Activated CD8-positive, alpha-beta T cell treated with anti-CD3 and anti-CD28 coated beads for 36 hours (primary cell): ENCODE measurements around the gene ERG. TPM values are rescaled to one million over a fixed set of nuclear protein-coding genes. Genes with fewer than 3 reads are reported as not detected.

Experiments used
- ATAC-seq: fragments of 200-7000 bp; cut with Tn5 transposase; one replicate; pipeline ENCODE4 v1.10.0; 2021; ENCODE audit warnings: mild to moderate bottlenecking, moderate library complexity
- CTCF ChIA-PET: fragments of 350-600 bp; sonication (Branson Sonifier 250); formaldehyde crosslinking; loops from one replicate; lab custom pipeline; 2021; ENCODE audit warnings: antibody characterized with exemption; lab: Charles Lee
- POLR2A ChIA-PET: fragments of 350-600 bp; sonication (Branson Sonifier 250); formaldehyde crosslinking; loops from one replicate; lab custom pipeline; 2021; ENCODE audit warnings: antibody characterized with exemption; lab: Charles Lee
- DNase-seq: peaks from one replicate; pipeline ENCODE4 v3.0.0-alpha.2; 2020
- H3K27ac Mint-ChIP-seq: one replicate; pipeline ENCODE4 v1.8.0; 2021; ENCODE audit warnings: mild to moderate bottlenecking, mixed read lengths
- H3K27me3 Mint-ChIP-seq: one replicate; pipeline ENCODE4 v1.8.0; 2021; ENCODE audit warnings: mixed read lengths
- H3K36me3 Mint-ChIP-seq: one replicate; pipeline ENCODE4 v1.8.0; 2021; ENCODE audit warnings: low read depth, mixed read lengths
- H3K4me1 Mint-ChIP-seq: one replicate; pipeline ENCODE4 v1.8.0; 2021; ENCODE audit warnings: low read depth, mixed read lengths
- H3K4me3 Mint-ChIP-seq: one replicate; pipeline ENCODE4 v1.8.0; 2021; ENCODE audit warnings: mild to moderate bottlenecking, moderate library complexity, mixed read lengths
- H3K9me3 Mint-ChIP-seq: one replicate; pipeline ENCODE4 v1.8.0; 2021; ENCODE audit warnings: mixed read lengths
- intact Hi-C: fragments of 100-400 bp; cut with micrococcal nuclease; formaldehyde crosslinking; loops from one replicate; pipeline ENCODE4 v1.10.0; 2022
- total RNA-seq, 2 experiments: library from RNA; stranded (reverse); gene quantifications; one replicate each; pipeline ENCODE4 v1.2.3, GENCODE V29; 2021
- TF ChIP-seq, protein P1 (sequence below): fragments of 200-600 bp; IDR thresholded peaks from one replicate; pipeline ENCODE4 v1.8.0; 2022; ENCODE audit warnings: antibody characterized with exemption, mild to moderate bottlenecking

Gene ERG
- total RNA-seq, 2 experiments from 2014 or later: not detected

GRCh38 chr21:38474124-38474523 lies 24.2 kb downstream of the ERG start:
- POLR2A ChIA-PET: no interaction called here
- CTCF ChIA-PET: no interaction called here
- Mint-ChIP-seq H3K27ac (no peak overlapping the region), H3K4me1 (peaks cover 2% of the 10 kb centered on the region), H3K4me3 (no peak overlapping the region), H3K36me3 (no peaks in the 10 kb centered on the region), H3K9me3 (no peaks in the 10 kb centered on the region), H3K27me3 (peaks cover 54% of the 10 kb centered on the region)
- DNase-seq: no peak
- intact Hi-C loops: no loop called here
- ATAC-seq: no peak
- TF ChIP-seq, protein P1, sequence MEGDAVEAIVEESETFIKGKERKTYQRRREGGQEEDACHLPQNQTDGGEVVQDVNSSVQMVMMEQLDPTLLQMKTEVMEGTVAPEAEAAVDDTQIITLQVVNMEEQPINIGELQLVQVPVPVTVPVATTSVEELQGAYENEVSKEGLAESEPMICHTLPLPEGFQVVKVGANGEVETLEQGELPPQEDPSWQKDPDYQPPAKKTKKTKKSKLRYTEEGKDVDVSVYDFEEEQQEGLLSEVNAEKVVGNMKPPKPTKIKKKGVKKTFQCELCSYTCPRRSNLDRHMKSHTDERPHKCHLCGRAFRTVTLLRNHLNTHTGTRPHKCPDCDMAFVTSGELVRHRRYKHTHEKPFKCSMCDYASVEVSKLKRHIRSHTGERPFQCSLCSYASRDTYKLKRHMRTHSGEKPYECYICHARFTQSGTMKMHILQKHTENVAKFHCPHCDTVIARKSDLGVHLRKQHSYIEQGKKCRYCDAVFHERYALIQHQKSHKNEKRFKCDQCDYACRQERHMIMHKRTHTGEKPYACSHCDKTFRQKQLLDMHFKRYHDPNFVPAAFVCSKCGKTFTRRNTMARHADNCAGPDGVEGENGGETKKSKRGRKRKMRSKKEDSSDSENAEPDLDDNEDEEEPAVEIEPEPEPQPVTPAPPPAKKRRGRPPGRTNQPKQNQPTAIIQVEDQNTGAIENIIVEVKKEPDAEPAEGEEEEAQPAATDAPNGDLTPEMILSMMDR: no peak

GRCh38 chr21:38472412-38473108 lies 25.7 kb downstream of the ERG start:
- TF ChIP-seq, protein P1: no peak
- ChIA-PET CTCF (no interaction called here), POLR2A (no interaction called here)
- DNase-seq: no peak
- Mint-ChIP-seq H3K4me3 (no peak overlapping the region), H3K36me3 (no peaks in the 10 kb centered on the region), H3K4me1 (no peaks in the 10 kb centered on the region), H3K9me3 (no peaks in the 10 kb centered on the region), H3K27ac (no peak overlapping the region), H3K27me3 (peaks cover 49% of the 10 kb centered on the region)
- intact Hi-C loops: no loop called here
- ATAC-seq: no peak

GRCh38 chr21:38471766-38472165 lies 26.5 kb downstream of the ERG start:
- H3K9me3 Mint-ChIP-seq: no peaks in the 10 kb centered on the region
- ATAC-seq (no peak), DNase-seq (no peak)
- no peaks in the 10 kb centered on the region for H3K4me1 Mint-ChIP-seq
- intact Hi-C loops: no loop called here
- ChIA-PET POLR2A (no interaction called here), CTCF (no interaction called here)
- H3K27ac Mint-ChIP-seq: no peak overlapping the region
- TF ChIP-seq, protein P1: no peak
- no peaks in the 10 kb centered on the region for H3K36me3 Mint-ChIP-seq
- H3K27me3 Mint-ChIP-seq: peaks cover 47% of the 10 kb centered on the region
- H3K4me3 Mint-ChIP-seq: no peak overlapping the region

GRCh38 chr21:38470755-38471154 lies 27.5 kb downstream of the ERG start:
- ATAC-seq (no peak), DNase-seq (no peak)
- H3K27ac Mint-ChIP-seq: no peak overlapping the region
- no peaks in the 10 kb centered on the region for H3K4me1 Mint-ChIP-seq
- ChIA-PET CTCF (interaction anchor here (0.6 kb wide), 1 partner anchor 1001 kb away, joined by 3 read pairs; no protein-coding TSS in a partner anchor), POLR2A (interaction anchor here (0.7 to 0.8 kb wide), 2 partner anchors 16 to 795 kb away, joined by 3 read pairs; no protein-coding TSS in a partner anchor)
- H3K27me3 Mint-ChIP-seq: peaks cover 38% of the 10 kb centered on the region
- intact Hi-C loops: no loop called here
- TF ChIP-seq, protein P1: no peak
- no peaks in the 10 kb centered on the region for H3K36me3 Mint-ChIP-seq
- no peaks in the 10 kb centered on the region for H3K9me3 Mint-ChIP-seq
- no peak overlapping the region for H3K4me3 Mint-ChIP-seq

DNA sequence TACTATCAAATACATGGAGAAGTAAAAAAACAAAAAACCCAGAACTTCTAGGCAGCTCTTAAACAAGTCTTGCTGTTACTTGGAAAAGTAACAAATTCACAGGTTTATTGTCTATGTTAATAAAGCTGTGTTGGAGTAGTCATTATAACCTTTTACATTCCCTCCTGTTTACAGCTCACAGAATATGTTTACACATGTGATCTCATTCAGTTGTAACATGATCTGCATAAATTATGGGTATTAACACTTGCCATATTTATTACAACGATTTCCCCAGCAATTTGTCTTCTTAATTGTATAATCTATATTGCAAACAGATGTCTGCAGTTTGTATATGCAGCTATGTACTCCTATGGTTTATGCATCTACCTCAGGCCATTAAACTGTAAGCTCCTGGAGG lies 28.6 kb downstream of the ERG start:
- Mint-ChIP-seq H3K9me3 (no peaks in the 10 kb centered on the region), H3K27me3 (peaks cover 31% of the 10 kb centered on the region), H3K27ac (no peak overlapping the region), H3K4me1 (no peaks in the 10 kb centered on the region), H3K36me3 (no peaks in the 10 kb centered on the region), H3K4me3 (no peak overlapping the region)
- no peak for ATAC-seq
- intact Hi-C loops: no loop called here
- ChIA-PET CTCF (no interaction called here), POLR2A (no interaction called here)
- TF ChIP-seq, protein P1: no peak
- DNase-seq: no peak
